ENCODE measurements around the gene BIRC6.

- TF ChIP-seq CTCF (IDR thresholded peaks at IDR 0.05): no peak
- TF ChIP-seq POLR2A (IDR thresholded peaks at IDR 0.05): no peak
Observed at GRCh38 chr2:32656069-32656468, 299.2 kb downstream of the BIRC6 start.

Measured in heart left ventricle (tissue), 13 donors.